ENCODE results near the gene GSX1.

- TF ChIP-seq EZH2 (IDR thresholded peaks at IDR 0.05; ENCODE audit: borderline replicate concordance, insufficient read depth, low read length, poor library complexity, severe bottlenecking), result no peak
- no peak for TF ChIP-seq CTCF (IDR thresholded peaks at IDR 0.05; ENCODE audit: poor library complexity, severe bottlenecking)
- TF ChIP-seq RAD21 (conservative IDR thresholded peaks at IDR 0.05), result no peak
Observed at GRCh38 chr13:27842571-27842970, 50.3 kb downstream of the GSX1 start.

Data from neural cell (in vitro differentiated cells).